Fibroblast of pulmonary artery (primary cell): Measurements from ENCODE around the gene CDK2AP2.
A peak's percentile ranks its signal among the peaks of the same experiment; 100 is the strongest.
"Not testable (repeated sequence)": the region's sequence is repeated elsewhere in the genome, so short reads cannot be mapped to it uniquely, and the experiment has no call there.

Source experiments
- DNase-seq: peaks from one replicate; pipeline ENCODE4 v3.0.0-alpha.2; 2010; ENCODE audit warnings: low read depth
- H3K4me3 ChIP-seq: replicated peaks from 2 replicates; pipeline ENCODE4 v1.5.1; 2011; ENCODE audit warnings: low read depth, mild to moderate bottlenecking, control low read depth, low read length, moderate library complexity
- TF ChIP-seq, protein P1 (sequence below): IDR thresholded peaks from 2 replicates; pipeline ENCODE4 v1.5.1; 2011; ENCODE audit warnings: mild to moderate bottlenecking, control low read depth, low read length, inconsistent platforms; ENCODE audit errors: missing control alignments

Gene CDK2AP2

DNA sequence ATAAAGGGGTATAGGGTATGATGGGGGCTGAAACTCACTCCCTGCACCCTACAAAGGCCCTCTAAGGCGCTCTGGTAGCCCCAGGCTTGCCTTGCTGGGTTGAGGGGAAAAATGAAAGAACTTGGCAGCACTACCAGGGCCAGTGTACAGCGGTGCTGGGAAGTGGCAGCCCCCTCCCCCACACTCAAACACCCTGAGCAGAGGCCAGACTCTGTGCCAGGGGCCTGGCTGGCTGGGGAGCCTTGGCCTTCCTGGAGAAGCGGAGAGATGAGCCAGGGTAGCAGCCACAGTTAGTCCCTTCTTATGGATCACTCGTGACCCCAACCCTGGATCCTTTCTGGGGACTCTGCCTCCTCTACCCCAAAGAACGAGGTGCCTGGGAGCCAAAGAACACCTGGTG is 41.6 kb downstream of the CDK2AP2 start:
- no peak overlapping the region for H3K4me3 ChIP-seq
- TF ChIP-seq, protein P1, sequence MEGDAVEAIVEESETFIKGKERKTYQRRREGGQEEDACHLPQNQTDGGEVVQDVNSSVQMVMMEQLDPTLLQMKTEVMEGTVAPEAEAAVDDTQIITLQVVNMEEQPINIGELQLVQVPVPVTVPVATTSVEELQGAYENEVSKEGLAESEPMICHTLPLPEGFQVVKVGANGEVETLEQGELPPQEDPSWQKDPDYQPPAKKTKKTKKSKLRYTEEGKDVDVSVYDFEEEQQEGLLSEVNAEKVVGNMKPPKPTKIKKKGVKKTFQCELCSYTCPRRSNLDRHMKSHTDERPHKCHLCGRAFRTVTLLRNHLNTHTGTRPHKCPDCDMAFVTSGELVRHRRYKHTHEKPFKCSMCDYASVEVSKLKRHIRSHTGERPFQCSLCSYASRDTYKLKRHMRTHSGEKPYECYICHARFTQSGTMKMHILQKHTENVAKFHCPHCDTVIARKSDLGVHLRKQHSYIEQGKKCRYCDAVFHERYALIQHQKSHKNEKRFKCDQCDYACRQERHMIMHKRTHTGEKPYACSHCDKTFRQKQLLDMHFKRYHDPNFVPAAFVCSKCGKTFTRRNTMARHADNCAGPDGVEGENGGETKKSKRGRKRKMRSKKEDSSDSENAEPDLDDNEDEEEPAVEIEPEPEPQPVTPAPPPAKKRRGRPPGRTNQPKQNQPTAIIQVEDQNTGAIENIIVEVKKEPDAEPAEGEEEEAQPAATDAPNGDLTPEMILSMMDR = no peak
- no peak for DNase-seq

DNA sequence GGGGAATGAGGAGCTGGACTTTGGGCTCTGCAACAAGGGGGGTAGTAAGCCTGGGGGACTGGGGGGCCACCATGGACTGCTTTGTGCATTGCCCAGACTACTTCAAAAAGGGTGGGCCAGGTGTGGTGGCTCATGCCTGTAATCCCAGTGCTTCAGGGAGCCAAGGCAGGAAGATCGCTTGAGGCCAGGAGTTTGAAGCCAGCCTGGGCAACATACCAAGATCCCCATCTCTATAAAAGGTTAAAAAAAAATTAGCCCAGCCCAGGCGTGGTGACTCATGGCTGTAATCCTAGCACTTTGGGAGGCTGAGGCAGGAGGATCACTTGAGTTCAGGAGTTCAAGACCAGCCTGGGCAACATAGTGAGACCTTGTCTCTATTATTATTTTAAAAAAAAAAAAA is 42.4 kb downstream of the CDK2AP2 start:
- not testable (repeated sequence) for H3K4me3 ChIP-seq
- peak; percentile 25 for DNase-seq

DNA sequence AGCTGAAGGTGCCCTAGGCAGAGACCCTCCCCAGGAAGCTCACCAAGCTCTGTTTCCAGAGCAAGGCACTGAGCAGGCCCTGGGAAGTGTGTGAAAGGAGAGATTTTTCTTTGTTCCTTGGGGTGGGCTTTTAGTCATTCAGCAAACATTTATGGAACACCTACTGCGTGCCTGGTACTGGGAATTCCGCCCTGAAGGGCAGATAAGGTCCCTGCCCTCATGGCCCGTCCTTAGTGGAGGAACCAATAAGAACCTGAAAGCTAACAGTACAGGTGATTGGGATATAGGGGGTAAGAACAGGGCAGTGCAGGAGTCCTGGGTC is 42.8 kb downstream of the CDK2AP2 start:
- DNase-seq = no peak
- TF ChIP-seq, protein P1 = no peak
- H3K4me3 ChIP-seq = peak overlapping the region; percentile 52

- TF ChIP-seq, protein P1 = no peak
- H3K4me3 ChIP-seq = peak overlapping the region; percentile 52
- peak; percentile 44 for DNase-seq
These were observed 43.4 kb downstream of the CDK2AP2 start for GRCh38 chr11:67464411-67465188.

DNA sequence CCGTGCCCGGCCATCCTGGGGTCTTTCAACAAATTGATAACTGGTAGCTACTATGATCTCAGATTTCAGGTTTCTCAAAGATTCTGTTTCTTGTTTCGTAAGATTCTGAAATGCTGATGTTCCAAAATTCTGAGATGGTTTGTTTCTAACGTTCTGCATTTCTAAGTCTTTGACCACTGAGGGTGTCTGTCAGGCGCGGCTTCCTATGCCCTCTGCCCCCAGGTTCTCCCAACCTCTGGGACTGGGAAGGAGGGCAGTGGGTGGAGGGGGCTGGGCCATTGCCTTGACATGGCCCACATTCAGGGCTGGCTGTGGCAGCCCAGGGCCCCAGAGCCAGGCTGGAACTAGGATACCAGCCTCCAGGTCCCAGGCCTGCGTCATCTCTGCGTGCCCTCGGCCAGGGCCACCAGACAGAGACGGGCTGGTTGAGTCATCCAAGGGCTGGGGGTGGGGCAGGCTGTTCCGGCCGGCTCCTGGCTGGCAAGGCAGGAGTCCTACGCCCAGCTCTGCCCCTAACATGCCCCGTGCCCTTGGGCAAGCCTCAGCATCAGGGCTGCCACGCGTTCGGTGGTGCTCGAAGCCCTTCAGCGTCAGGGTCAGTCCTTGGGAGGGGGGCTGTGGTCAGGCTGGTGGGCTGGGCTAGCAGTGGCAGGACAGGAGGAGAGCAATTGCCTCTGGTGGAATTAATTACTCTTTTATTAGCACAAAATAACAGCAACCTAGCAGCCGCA is 44.1 kb downstream of the CDK2AP2 start:
- no peak overlapping the region for H3K4me3 ChIP-seq
- TF ChIP-seq, protein P1 = no peak
- DNase-seq = no peak

GRCh38 chr11:67463186-67463585 is 44.8 kb downstream of the CDK2AP2 start:
- H3K4me3 ChIP-seq = no peak overlapping the region
- no peak for DNase-seq
- TF ChIP-seq, protein P1 = no peak

DNA sequence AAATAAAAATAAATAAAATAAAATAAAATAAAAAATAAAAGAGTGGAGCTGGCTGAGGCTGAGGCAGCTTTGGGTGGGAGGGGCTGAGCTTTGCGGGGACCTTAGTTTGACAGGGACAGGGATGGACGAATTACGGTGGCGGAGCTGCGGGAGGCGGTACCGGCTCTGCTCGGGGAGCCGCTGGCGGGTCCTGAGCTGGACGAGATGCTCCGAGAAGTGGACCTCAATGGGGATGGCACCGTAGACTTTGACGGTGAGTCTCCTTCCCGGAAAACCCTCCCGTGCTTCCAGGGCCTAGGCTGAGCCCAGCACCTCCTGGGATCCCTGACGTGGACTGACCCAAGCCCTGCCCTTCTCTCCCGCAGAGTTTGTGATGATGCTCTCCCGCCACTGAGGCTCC is 49.7 kb downstream of the CDK2AP2 start:
- no peak overlapping the region for H3K4me3 ChIP-seq
- TF ChIP-seq, protein P1 = no peak
- DNase-seq = no peak
